ENCODE results near the gene ZNF610.
"Not testable (repeated sequence)": the region's sequence is repeated elsewhere in the genome, so short reads cannot be mapped to it uniquely, and the experiment has no call there.

The ZNF610 gene

GRCh38 chr19:52336117-52336790 lies at the start of gene ZNF610:
TSS of gene ZNF610 (plus strand) at chr19:52336243. CDS start at chr19:52349173, 12,930 bp downstream.
- DNase-seq (ENCODE audit: low read depth) = peak; percentile 85

- DNase-seq (ENCODE audit: low read depth) = no peak
These were observed 49.8 kb upstream of the ZNF610 start for GRCh38 chr19:52286256-52286655.

GRCh38 chr19:52291781-52292180 lies 44.3 kb upstream of the ZNF610 start:
- DNase-seq (ENCODE audit: low read depth) = no peak

DNA sequence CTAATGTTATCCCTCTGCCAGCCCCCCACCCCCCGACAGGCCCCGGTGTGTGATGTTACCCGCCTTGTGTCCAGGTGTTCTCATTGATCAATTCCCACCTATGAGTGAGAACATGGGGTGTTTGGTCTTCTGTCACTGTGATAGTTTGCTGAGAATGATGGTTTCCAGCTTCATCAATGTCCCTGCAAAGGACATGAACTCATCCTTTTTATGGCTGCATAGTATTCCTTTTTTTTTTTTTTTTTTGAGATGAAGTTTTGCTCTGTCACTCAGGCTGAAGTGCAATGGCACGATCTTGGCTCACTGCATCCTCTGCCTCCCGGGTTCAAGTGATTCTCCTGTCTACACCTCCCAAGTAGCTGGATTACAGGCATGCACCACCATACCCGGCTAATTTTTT lies 43.1 kb upstream of the ZNF610 start:
- not testable (repeated sequence) for DNase-seq (ENCODE audit: low read depth)

DNA sequence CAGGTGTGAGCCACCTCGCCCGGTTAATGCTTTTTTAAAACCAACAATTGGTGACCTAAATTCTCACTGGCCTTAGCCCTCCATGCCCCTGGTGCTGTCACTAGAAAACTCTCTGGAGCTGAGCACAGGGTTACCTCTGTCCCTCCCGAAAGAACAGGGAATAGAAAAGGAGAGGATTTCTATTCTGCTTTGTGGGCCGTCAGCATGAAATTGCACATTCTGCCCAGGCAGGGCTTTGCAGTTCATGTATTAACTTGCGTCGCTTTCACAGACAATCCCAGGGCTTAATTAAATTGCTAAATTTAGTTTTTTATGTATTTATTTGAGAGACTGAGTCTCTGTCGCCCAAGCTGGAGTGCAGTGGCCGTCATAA lies 39.7 kb upstream of the ZNF610 start:
- no peak for DNase-seq (ENCODE audit: low read depth)

DNA sequence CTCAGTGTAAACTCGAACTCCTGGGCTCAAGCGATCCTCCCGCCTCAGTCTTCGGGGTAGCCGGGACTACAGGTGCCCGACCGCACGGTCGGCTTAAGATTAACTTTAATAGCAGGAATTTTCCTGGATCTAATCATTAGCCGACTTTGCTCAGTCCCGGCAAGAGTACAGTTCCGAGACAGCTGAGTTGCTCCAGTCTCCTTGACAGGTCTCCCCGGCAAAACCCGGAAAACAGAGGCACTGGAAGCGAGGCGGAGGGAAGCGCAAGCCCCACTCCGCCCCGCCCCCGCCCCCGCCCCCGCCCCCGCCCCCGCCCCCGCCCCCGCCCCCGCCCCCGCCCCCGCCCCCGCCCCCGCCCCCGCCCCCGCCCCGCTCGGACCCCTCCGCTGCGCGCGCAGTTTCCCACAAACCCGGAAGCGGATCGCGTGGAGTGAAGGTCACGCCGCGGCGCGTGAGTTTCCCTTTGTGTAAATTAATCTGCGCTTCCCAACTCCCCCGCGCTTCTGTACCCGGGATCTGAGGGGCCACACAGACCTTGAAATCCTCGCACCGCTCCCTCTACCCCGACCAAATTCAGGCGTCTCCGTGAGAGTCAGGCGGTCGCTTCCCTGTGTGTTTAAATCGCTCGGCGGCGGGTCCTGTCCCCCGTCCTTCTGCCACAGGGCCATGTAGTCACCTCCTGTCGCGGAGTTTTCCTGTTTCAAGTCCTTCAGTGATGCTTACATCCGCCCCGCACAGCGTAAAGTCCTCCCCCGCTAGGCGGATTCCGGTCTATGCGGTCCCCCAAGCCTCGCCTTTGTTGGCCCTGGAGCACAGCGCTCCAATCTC lies 39.1 kb upstream of the ZNF610 start, which contains the start of gene ZNF480:
ZNF480 (plus strand) TSS at position 397 of the 828 bp plus-strand sequence. CDS start 3,244 bp downstream, outside the sequence.
- DNase-seq (ENCODE audit: low read depth) = peak; percentile 54

GRCh38 chr19:52297601-52298364 lies 38.3 kb upstream of the ZNF610 start:
- DNase-seq (ENCODE audit: low read depth) = no peak

DNA sequence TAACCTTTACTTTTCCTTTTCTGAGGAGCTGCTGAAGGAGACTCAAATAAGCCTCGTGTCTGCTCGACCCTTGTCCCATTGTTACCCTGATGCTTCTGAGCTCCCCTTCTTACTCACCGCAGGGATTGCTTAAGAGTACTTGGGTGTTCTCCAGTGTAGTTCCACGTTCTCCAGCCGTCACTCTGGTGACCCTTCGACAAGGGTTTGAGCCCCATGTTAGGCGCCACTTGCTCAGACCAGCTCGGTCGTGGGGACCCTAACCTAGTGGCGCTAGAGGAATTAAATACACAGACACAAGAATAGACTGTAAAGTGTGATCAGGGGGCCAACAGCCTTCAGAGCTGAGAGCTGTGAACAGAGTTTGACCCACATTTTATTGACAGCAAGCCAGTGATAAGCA lies 28.8 kb upstream of the ZNF610 start:
- no peak for DNase-seq (ENCODE audit: low read depth)

- DNase-seq (ENCODE audit: low read depth) = no peak
These were observed 13.6 kb upstream of the ZNF610 start for GRCh38 chr19:52322429-52322828.

GRCh38 chr19:52331757-52332156 lies 4.3 kb upstream of the ZNF610 start:
- DNase-seq (ENCODE audit: low read depth) = no peak

DNA sequence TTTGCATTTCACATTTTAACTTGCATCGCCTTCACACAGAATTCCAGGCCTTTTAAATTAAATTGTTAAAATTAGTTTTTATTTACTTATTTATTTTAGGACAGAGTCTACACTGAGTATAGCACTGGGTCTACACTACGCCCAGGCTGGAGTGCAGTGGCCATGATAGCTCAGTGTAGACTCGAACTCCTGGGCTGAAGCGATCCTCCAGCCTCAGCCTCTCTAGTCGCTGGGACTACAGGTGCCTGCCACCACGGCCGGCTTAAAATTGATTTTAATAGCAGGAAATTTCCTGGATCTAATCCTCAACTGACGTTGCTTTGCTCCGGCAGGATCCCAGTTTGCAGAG lies 301 bp upstream of the ZNF610 start:
- no peak for DNase-seq (ENCODE audit: low read depth)

DNA sequence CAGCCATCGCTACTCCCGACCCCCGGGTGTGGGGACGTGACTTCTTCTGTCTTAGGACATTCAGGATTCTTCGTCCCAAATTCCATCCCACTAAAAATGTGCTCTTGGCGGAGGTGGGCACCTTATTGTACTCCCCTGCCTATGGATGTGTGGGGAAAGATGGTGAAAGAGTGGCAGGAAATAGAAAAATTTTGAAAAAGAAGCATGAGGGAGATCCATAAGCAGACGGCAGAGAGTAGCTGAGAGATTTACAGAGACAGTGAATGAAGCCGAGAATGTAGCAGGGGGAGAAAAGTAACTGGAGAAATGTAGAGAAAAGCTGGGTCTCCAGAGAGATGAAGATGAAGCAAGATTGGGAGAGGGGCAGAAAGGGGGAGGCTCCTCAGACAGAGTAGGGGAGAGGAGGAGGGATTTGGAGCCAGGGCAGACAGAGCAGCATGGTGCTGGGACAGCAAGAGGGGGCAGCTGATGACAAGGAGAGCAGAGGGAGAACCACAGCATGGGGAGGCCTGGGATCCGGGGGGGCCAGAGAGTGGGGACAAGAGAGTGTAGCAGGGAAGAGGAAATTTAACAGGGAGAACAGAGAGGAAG lies 843 bp downstream of the ZNF610 start:
- DNase-seq (ENCODE audit: low read depth) = no peak

GRCh38 chr19:52339022-52339421 lies 3.0 kb downstream of the ZNF610 start:
- not testable (repeated sequence) for DNase-seq (ENCODE audit: low read depth)

DNA sequence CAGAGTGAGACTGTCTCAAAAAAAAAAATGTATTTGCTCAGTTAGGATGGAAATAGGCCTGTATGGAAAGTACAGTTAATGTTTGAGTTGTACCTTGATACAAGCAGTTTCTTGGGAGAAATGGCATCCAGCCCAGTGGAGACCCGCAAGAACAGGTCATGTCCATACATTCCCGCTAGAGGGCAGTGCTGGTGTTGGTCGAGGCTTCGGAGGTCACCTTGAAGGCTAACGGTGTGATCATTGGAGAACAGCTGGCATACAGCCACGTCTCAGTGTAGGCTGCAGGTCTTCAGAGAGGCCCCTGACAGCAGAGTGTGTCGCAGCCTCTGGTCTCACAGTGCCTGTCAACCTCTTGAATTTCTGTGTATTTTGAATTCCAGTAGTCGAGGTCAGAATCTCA lies 7.5 kb downstream of the ZNF610 start:
- DNase-seq (ENCODE audit: low read depth) = peak; percentile 35

GRCh38 chr19:52345162-52345561 lies 9.1 kb downstream of the ZNF610 start:
- DNase-seq (ENCODE audit: low read depth) = no peak

GRCh38 chr19:52351512-52351911 lies 15.5 kb downstream of the ZNF610 start:
- no peak for DNase-seq (ENCODE audit: low read depth)

DNA sequence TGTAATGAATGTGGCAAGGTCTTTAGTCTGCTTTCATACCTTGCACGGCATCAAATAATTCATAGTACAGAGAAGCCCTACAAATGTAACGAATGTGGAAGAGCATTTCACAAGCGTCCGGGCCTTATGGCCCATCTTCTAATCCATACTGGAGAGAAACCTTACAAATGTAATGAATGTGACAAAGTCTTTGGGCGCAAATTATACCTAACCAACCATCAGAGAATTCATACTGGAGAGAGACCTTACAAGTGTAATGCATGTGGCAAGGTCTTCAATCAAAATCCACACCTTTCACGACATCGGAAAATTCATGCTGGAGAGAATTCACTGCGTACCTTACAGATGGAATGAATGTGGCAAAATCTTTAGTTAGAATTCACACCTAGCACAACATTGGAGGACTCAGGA lies 30.4 kb downstream of the ZNF610 start:
- no peak for DNase-seq (ENCODE audit: low read depth)

DNA sequence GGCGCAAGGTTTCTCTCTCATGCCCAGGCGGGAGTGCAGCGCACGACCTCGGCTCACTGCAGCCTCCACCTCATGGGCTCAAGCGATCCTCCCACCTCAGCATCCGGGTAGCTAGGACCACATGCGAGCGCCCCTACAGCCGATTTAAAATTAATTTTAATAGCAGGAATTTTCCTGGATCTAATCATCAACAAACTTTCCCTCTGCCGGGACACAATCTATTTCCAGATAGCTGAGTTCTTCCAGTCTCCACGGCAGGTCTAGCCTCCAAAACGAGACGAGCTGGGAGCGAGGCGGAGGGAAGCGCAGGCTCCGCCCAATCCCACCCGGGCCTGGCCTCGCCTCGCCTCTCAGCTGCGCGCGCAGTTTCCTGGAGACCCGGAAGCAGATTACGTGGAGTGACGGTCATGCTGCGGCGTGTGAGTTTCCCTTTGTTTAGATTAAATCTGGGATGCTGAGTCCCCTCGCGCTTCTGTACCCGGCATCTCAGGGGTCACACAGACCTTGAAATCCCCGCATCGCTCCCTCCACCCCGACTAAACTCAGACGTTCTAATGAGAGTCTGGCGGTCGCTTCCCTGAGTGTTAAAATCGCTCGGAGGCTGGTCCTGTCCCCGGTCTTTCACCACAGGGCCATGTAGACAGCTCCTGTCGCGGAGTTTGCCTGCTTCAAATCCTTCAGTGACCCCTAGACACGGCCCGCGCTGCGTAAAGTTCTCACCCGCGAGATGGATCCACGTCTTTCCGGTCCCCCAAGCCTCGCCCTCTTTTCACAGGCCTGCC lies 33.7 kb downstream of the ZNF610 start, which contains the start of gene ZNF880:
ZNF880 (plus strand) TSS at position 365 of the 782 bp plus-strand sequence; CDS start at position 408, 43 bp downstream.
- peak; percentile 88 for DNase-seq (ENCODE audit: low read depth)

GRCh38 chr19:52370341-52370710 lies 34.3 kb downstream of the ZNF610 start:
- DNase-seq (ENCODE audit: low read depth) = no peak

GRCh38 chr19:52391135-52391534 lies 55.1 kb downstream of the ZNF610 start:
- DNase-seq (ENCODE audit: low read depth) = no peak

- DNase-seq (ENCODE audit: low read depth) = peak; percentile 92
These were observed 61.5 kb downstream of the ZNF610 start, which contains the start of gene ZNF528 for GRCh38 chr19:52397310-52398080. TSS of gene ZNF528 (plus strand) at chr19:52397849. CDS start at chr19:52402014, 4,165 bp downstream.
